HCT116 (cell line): ENCODE data around the gene ZAP70. TPM values are rescaled to one million over a fixed set of nuclear protein-coding genes. Genes with fewer than 3 reads are reported as not detected.

Source experiments
- ATAC-seq: fragments of 200-7000 bp; cut with Tn5 transposase; 2 replicates; pipeline ENCODE4 v1.9.1; 2020; ENCODE audit warnings: mild to moderate bottlenecking, moderate library complexity
- BruUV-seq: library from RNA; stranded (reverse); fragments of 400-500 nt; replicated peaks from 2 replicates; lab custom pipeline; 2021; lab: Mats Ljungman, UMichigan
- CTCF ChIA-PET: fragments of 300-600 bp; sonication (Branson Sonifier 250); formaldehyde crosslinking; loops from one replicate; lab custom pipeline; 2021; ENCODE audit warnings: antibody characterized with exemption; lab: Charles Lee
- POLR2A ChIA-PET: fragments of 300-600, 350-600 bp; sonication (Branson Sonifier 250); formaldehyde crosslinking; loops from one replicate; lab custom pipeline; 2021; ENCODE audit warnings: antibody characterized with exemption; lab: Charles Lee
- RAD21 ChIA-PET, 2 experiments: fragments of 300-600 bp; sonication (Branson Sonifier 250); formaldehyde crosslinking; loops; one replicate each; lab custom pipeline; 2023; ENCODE audit warnings: low total read pairs in 2 of 2; ENCODE audit not compliant: uncharacterized antibody in 2 of 2, unreplicated experiment in 2 of 2, low non-redundant PET in 1 of 2; lab: Charles Lee
- DNase-seq: peaks from one replicate; pipeline ENCODE4 v3.0.0-alpha.2; 2010; ENCODE audit warnings: low read depth, low spot score
- H2AFZ ChIP-seq: fragments of 200-600 bp; shearing (Covaris generic), sonication (generic); 2 replicates; pipeline ENCODE4 v1.6.1; 2017; ENCODE audit warnings: low read depth, mixed run types, mixed read lengths, antibody characterized with exemption, low read length; ENCODE audit not compliant: poor library complexity, severe bottlenecking
- H3K27ac ChIP-seq: 2 replicates; pipeline ENCODE4 v1.5.1; 2012; ENCODE audit warnings: low read depth, low read length
- H3K27me3 ChIP-seq: fragments of 200-600 bp; sonication (generic); 2 replicates; pipeline ENCODE4 v1.6.1; 2016; ENCODE audit warnings: mixed run types, low read length, mixed read lengths; ENCODE audit not compliant: insufficient read depth
- H3K36me3 ChIP-seq, 2 experiments: fragments of 200-500 bp in 1 of 2; fragments of 200-600 bp in 1 of 2; sonication (Bioruptor generic) in 1 of 2; sonication (generic) in 1 of 2; 2 replicates each; pipeline versions ENCODE4 v1.5.1 to v1.6.1; 2014 to 2016; ENCODE audit warnings: low read length in 2 of 2, inconsistent platforms in 1 of 2, mixed read lengths in 1 of 2, mixed run types in 1 of 2; ENCODE audit not compliant: insufficient read depth in 2 of 2, control insufficient read depth in 1 of 2
- H3K4me1 ChIP-seq, 2 experiments: fragments of 200-600 bp in 1 of 2; sonication (generic) in 1 of 2; 2 replicates each; pipeline versions ENCODE4 v1.5.1 to v1.6.1; 2012 to 2017; ENCODE audit warnings: low read length in 2 of 2, inconsistent platforms in 1 of 2, mild to moderate bottlenecking in 1 of 2, mixed read lengths in 1 of 2, mixed run types in 1 of 2, moderate library complexity in 1 of 2; ENCODE audit not compliant: insufficient read depth in 2 of 2, control insufficient read depth in 1 of 2
- H3K4me2 ChIP-seq: fragments of 200-600 bp; sonication (generic); 2 replicates; pipeline ENCODE4 v1.6.1; 2017; ENCODE audit warnings: mixed run types, low read length, mixed read lengths
- H3K4me3 ChIP-seq, 2 experiments: fragments of 200-600 bp in 1 of 2; sonication (generic) in 1 of 2; replicated peaks in 1 of 2; 2 replicates each; pipeline ENCODE4 v1.5.1; 2011 to 2016; ENCODE audit warnings: low read length in 2 of 2, control low read depth in 1 of 2, low read depth in 1 of 2, mild to moderate bottlenecking in 1 of 2, mixed read lengths in 1 of 2, mixed run types in 1 of 2
- H3K79me2 ChIP-seq: fragments of 200-600 bp; sonication (generic); 2 replicates; pipeline ENCODE4 v1.6.1; 2017; ENCODE audit warnings: mild to moderate bottlenecking, mixed run types, low read length, moderate library complexity, mixed read lengths; ENCODE audit not compliant: insufficient read depth
- H3K9ac ChIP-seq: fragments of 200-600 bp; sonication (generic); 2 replicates; pipeline ENCODE4 v1.6.1; 2016; ENCODE audit warnings: low read length, mixed read lengths
- H3K9me2 ChIP-seq: fragments of 200-600 bp; sonication (generic), shearing (Covaris generic); 2 replicates; pipeline ENCODE4 v1.6.1; 2017; ENCODE audit warnings: mixed run types, mild to moderate bottlenecking, moderate library complexity; ENCODE audit not compliant: insufficient read depth
- H3K9me3 ChIP-seq, 2 experiments: fragments of 200-500 bp in 1 of 2; fragments of 200-600 bp in 1 of 2; sonication (Bioruptor generic) in 1 of 2; sonication (generic) in 1 of 2; 2 replicates each; pipeline ENCODE4 v1.6.1; 2014 to 2017; ENCODE audit warnings: low read length in 2 of 2, mixed read lengths in 2 of 2, inconsistent platforms in 1 of 2, low read depth in 1 of 2, mild to moderate bottlenecking in 1 of 2, mixed run types in 1 of 2, moderate library complexity in 1 of 2; ENCODE audit not compliant: control insufficient read depth in 1 of 2, insufficient read depth in 1 of 2
- H4K20me1 ChIP-seq: fragments of 200-600 bp; sonication (generic), shearing (Covaris generic); 2 replicates; pipeline ENCODE4 v1.6.1; 2017; ENCODE audit warnings: mixed run types, mild to moderate bottlenecking, moderate library complexity; ENCODE audit not compliant: insufficient read depth
- ATF3 ChIP-seq: IDR thresholded peaks from 2 replicates; pipeline ENCODE4 v1.6.1; 2012
- FOSL1 ChIP-seq: IDR thresholded peaks from 2 replicates; pipeline ENCODE4 v1.6.1; 2012; ENCODE audit warnings: low read depth
- JUND ChIP-seq: IDR thresholded peaks from 2 replicates; pipeline ENCODE4 v1.6.1; 2012
- POLR2A ChIP-seq: IDR thresholded peaks from 2 replicates; pipeline ENCODE4 v1.7.0; 2011; ENCODE audit warnings: borderline replicate concordance; ENCODE audit not compliant: insufficient read depth, insufficient read length; ENCODE audit errors: extremely low read depth
- POLR2AphosphoS5 ChIP-seq: IDR thresholded peaks from 2 replicates; pipeline ENCODE4 v1.6.1; 2011; ENCODE audit warnings: mild to moderate bottlenecking, low read depth, low read length, moderate library complexity
- RAD21 ChIP-seq: IDR thresholded peaks from 2 replicates; pipeline ENCODE4 v1.6.1; 2012; ENCODE audit warnings: low read depth, mild to moderate bottlenecking
- ZFX ChIP-seq: fragments of 450-650 bp; IDR thresholded peaks from 2 replicates; pipeline ENCODE4 v1.6.1; 2017
- ZNF274 ChIP-seq: fragments of 200-500 bp; sonication (Bioruptor generic); IDR thresholded peaks from 2 replicates; pipeline ENCODE4 v1.6.1; 2014; ENCODE audit warnings: mild to moderate bottlenecking, low read depth, low read length, inconsistent platforms
- intact Hi-C: fragments of 100-400 bp; cut with micrococcal nuclease; formaldehyde crosslinking; loops from 2 replicates; pipeline ENCODE4 v1.10.0; 2022
- total RNA-seq: library from RNA; stranded (reverse); gene quantifications from one replicate; pipeline ENCODE4 v1.2.1, GENCODE V29; 2021; ENCODE audit not compliant: unreplicated experiment
- TF ChIP-seq, protein P1 (sequence below): IDR thresholded peaks from 2 replicates; pipeline ENCODE4 v1.6.1; 2011; ENCODE audit warnings: mild to moderate bottlenecking, low read length, moderate library complexity; ENCODE audit not compliant: insufficient replicate concordance; ENCODE audit errors: extremely low read depth
- TF ChIP-seq, protein P2 (sequence below): IDR thresholded peaks from 2 replicates; pipeline ENCODE4 v1.6.1; 2012

ZAP70 gene
- total RNA-seq, 1 experiment from 2014 or later = 0.91 TPM

GRCh38 chr2:97663626-97663961 is 49.8 kb upstream of the ZAP70 start:
- no TSS peak for BruUV-seq
- ATAC-seq = no peak
- POLR2A ChIA-PET = interaction anchor here (1.1 to 1.8 kb wide), 7 partner anchors 9 to 46 kb away, joined by 3 to 22 read pairs (median 5); partner anchors contain the start of gene COX5B
- peak overlapping the region; percentile 83 to 88 for H3K4me3 ChIP-seq
- H3K4me2 ChIP-seq = peak overlapping the region; percentile 97
- intact Hi-C loops = no loop called here
- no peaks in the 10 kb centered on the region for H3K27me3 ChIP-seq
- no peaks in the 10 kb centered on the region for H3K9me2 ChIP-seq
- TF ChIP-seq ZFX (peak; percentile 50; the same call in 1 of the 2 replicates), POLR2A (no peak), JUND (peak; percentile 36; the same call in 1 of the 2 replicates), ATF3 (no peak), ZNF274 (no peak), RAD21 (no peak), FOSL1 (no peak), POLR2AphosphoS5 (no peak; the same call in 1 of the 2 replicates)
- TF ChIP-seq, protein P1, sequence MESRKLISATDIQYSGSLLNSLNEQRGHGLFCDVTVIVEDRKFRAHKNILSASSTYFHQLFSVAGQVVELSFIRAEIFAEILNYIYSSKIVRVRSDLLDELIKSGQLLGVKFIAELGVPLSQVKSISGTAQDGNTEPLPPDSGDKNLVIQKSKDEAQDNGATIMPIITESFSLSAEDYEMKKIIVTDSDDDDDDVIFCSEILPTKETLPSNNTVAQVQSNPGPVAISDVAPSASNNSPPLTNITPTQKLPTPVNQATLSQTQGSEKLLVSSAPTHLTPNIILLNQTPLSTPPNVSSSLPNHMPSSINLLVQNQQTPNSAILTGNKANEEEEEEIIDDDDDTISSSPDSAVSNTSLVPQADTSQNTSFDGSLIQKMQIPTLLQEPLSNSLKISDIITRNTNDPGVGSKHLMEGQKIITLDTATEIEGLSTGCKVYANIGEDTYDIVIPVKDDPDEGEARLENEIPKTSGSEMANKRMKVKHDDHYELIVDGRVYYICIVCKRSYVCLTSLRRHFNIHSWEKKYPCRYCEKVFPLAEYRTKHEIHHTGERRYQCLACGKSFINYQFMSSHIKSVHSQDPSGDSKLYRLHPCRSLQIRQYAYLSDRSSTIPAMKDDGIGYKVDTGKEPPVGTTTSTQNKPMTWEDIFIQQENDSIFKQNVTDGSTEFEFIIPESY = no peak
- TF ChIP-seq, protein P2, sequence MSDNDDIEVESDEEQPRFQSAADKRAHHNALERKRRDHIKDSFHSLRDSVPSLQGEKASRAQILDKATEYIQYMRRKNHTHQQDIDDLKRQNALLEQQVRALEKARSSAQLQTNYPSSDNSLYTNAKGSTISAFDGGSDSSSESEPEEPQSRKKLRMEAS = no peak
- H3K79me2 ChIP-seq = peaks cover 30% of the 10 kb centered on the region
- no peak overlapping the region for H2AFZ ChIP-seq
- DNase-seq = no peak
- no peaks in the 10 kb centered on the region; a peak in 1 of 4 replicates for H3K36me3 ChIP-seq
- RAD21 ChIA-PET = interaction anchor here in 1 of 2 experiments (0.8 kb wide), 1 partner anchor 17 kb away, joined by 3 read pairs; the partner anchor contains the start of gene COX5B
- CTCF ChIA-PET = interaction anchor here (1.0 to 1.7 kb wide), 7 partner anchors 13 to 73 kb away, joined by 3 to 12 read pairs (median 7); partner anchors contain the start of gene COX5B
- H3K4me1 ChIP-seq = peaks cover 6 to 20% of the 10 kb centered on the region in 2 experiments; a peak in 3 of 4 replicates
- peak overlapping the region; percentile 92 for H3K27ac ChIP-seq
- no peaks in the 10 kb centered on the region for H3K9me3 ChIP-seq
- peak overlapping the region; percentile 83 for H3K9ac ChIP-seq
- H4K20me1 ChIP-seq = no peaks in the 10 kb centered on the region
